Kidney tubule cell (primary cell): Measurements from ENCODE around the gene UBE2N.

Source experiments
- DNase-seq: peaks from one replicate; pipeline ENCODE4 v3.0.0-alpha.2; 2018; ENCODE audit warnings: low spot score

Gene UBE2N, protein sequence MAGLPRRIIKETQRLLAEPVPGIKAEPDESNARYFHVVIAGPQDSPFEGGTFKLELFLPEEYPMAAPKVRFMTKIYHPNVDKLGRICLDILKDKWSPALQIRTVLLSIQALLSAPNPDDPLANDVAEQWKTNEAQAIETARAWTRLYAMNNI

DNA sequence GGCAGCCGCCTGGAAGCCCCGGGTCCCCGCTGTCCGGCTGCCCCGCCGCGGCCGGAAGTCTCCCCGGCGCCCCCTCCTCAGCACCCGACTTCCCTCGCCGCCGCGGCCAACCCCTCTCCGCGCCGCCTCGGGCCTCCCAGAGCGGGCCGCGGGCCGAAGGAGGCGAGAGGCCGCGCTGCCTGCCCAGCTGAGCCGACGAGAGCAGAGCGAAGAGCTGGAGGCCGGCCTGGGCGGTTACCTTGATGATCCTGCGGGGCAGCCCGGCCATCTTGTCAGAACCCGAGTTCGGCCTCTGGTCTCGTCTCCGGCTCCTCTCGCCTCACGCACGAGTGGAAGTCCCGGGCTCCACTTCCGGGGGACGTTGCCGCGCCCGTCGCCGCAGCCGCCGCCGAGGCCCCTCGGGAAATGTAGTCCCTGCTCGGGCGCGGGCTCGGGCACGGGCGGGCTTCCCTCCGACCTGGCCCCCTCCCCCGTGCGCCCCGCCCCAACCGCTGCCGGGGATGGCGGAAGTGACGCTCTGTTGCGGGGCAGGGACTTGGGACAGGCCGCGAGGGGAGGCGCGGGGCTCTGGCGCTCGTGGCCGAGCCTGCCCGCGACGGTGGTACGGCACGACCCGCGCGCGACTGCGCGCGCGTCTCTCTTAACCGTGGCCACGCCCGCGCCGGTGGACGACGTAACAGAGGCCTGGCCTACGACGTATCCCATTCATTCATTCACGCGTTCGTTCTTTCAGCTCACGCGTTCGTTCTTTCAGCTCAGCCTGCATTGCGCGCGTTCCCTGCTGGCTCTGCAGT is at the start of gene UBE2N:
Gene UBE2N, minus strand, starts transcription at position 331 of the 794 bp plus-strand sequence. Its CDS starts 63 bp downstream, at position 268.
- peak; percentile 96 for DNase-seq

DNA sequence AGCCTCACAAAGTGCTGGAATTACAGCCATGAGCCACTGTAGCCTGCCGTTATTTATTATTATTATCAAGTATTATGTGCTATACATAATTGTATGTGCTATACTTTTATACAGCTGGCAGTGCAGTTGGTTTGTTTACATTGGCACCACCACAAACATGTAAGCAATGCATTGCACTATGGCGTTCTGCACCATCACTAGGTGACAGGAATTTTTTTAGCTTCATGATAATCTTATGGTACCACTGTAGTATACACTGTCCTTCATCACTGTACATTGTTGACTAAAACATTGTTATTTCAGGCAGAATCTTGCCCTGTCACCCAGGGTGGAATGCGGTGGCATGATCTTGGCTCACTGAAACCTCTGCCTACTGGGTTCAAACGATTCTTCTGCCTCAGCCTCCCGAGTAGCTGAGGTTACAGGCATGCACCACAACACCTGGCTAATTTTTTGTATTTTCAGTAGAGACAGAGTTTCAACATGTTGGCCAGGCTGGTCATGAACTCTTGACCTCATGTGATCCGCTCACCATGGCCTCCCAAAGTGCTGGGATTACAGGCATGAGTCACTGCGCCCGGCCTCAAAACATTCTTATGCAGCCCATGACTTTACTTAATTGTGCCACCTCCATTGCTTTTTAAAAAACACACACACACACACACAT is 42.7 kb upstream of the UBE2N start:
- DNase-seq = peak; percentile 29

DNA sequence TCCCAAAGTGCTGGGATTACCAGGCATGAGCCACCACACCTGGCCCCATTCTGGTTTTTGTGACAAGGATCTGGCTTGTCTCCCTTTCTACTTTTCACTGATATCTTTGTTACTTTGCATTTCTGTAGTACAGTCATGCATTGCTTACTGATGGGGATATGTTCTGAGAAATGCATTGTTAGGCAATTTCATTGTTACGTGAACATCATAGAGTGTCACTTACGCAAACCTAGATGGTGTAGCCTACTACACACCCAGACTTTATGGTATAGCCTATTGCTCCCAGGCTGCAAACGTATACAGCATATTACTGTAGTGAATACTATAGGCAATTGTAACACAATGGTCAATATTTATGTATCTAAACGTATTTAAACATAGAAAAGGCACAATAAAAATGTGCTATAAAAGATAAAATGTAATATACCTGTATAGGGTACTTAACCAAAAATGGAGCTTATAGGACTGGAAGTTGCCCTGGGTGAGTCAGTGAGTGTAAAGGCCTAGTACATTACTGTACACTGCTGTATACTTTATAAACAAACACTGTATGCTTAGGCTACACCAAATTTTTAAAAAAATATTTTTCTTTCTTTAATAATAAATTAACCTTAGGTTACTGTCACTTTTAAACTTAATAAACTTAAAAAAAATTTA is 41.5 kb upstream of the UBE2N start:
- DNase-seq = no peak

DNA sequence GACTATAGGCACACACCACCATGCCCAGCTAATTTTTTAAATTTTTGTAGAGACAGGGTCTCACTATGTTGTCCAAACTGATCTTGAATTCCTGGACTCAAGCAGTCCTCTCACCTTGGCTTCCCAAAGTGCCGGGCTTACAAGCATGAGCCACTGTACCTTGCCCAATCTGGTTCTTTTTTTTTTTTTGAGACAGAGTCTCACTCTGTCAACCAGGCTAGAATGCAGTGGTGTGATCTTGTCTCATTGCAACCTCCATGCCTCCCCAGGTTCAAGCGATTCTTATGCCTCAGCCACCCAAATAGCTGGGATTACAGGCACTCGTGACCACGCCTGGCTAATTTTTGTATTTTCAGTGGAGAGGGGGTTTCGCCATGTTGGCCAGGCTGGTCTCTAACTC is 41.0 kb upstream of the UBE2N start:
- DNase-seq = no peak

DNA sequence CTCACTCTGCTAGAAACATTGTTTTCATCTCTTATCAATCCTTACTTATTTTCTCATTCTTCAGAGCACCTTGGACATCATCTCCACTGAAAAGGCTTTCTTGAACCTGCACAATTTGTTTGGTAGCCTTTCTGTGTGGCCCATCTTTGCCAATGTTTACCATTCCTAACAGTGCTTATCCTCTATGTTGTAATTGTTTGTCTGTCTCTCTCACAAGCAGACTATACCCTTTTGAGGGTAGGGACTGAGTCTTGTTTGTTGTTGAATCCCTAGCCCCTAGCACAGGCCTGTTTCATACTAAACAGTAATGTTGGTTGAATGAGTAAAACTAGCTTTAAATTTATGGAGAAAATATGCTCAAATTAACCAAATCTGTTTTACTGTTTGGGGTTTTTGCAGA is 34.8 kb upstream of the UBE2N start:
- no peak for DNase-seq

DNA sequence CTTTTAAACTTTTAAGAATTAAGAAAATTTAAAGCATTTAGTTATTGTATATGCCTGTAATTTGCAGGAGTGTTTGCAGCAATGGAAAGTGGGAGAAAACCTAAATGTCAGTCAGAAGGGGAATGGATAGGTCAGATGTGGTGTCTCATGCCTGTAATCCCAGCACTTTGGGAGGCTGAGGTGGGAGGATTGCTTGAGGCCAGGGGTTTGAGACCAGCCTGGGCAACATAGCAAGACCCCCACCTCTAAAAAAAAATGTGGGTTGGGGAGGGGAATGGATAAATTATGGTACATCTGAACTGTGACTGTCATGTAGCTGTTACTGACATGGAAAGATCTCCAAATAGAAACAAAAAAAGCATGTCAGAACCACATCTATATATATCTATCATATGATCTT is 27.6 kb upstream of the UBE2N start:
- no peak for DNase-seq

DNA sequence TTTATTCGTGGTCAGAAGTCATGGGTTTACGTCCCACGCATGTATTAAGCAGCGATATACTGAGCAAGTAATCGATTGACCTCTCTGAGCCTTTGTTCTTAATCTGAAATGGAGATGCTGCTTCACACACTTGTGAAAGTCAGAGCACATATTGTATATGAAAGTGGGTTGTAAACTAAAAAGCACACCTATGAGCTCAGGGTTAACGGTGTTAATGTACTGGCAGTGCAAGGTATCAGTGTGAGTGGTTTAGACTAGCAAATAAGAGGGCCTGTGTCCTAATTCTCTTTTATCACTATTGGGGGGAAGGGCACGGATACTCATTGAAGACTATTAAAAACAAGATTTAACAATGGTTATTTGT is 26.2 kb upstream of the UBE2N start:
- no peak for DNase-seq

DNA sequence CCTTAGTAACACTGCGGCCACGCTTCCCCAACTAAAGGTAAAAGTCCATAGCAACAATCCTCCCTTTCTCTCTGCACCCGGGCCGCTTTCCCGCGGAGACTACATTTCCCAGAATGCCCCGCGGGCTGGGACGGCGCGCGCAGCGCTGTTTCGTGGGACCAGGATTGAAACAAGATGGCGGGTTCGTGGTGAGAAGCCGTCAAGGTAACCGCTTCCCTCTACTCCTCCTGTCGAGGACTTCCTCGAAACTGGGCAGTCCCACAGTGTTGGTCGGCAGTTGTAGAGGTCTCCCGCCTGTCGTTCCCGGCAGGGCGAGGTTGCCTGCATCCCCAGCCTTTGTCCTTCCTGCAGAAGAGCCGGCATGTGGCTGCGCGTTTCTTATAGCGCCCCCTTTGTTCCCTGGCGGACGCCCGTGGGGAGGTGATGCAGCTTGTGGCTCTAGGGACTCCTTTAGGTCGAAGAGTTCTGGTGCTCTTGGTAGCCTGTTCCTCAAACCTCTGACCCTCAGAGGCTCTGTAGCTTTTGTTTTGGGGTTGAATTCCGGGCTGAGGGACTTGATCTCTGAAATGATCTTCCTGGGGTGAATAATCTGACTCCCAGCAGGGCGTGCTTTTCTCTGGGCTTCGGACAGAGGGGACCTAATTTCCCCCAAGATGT is 25.7 kb upstream of the UBE2N start, which contains the start of gene MRPL42:
Gene MRPL42, plus strand, starts transcription at position 164 of the 657 bp plus-strand sequence. CDS start 1,772 bp downstream, outside the sequence.
- DNase-seq = peak; percentile 91

DNA sequence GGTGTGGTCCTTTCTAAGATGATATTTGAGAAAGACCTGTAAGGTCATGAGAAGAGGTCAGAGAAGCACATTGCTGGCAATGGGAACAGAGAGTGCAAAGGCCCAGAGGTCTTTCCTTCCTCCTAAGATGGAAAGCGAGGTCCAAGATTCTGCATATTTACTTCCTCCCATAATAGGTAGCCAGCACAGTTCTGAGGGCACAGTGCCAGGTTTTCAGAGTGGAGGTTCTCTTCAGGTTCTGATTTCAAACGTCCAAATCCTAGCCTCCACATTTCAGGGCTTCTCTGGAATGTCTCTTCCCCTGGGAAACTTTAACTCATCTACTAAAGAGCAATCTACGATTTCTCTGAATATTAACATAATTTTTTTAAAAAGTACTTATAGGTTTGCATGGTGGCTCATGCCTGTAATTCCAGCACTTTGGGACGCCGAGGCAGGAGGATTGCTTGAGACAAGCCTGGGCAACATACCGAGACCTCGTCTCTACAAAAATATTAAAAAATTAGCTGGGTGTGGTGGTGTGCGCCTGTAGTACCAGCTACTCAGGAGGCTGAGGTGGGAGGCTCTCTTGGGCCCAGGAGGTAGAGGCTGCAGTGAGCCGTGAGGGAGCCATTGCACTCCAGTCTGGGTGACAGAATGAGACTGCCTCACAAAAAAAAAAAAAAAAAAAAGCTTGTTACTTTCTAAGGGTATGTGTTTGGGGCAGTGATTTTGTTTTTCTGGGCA is 25.0 kb upstream of the UBE2N start:
- no peak for DNase-seq

DNA sequence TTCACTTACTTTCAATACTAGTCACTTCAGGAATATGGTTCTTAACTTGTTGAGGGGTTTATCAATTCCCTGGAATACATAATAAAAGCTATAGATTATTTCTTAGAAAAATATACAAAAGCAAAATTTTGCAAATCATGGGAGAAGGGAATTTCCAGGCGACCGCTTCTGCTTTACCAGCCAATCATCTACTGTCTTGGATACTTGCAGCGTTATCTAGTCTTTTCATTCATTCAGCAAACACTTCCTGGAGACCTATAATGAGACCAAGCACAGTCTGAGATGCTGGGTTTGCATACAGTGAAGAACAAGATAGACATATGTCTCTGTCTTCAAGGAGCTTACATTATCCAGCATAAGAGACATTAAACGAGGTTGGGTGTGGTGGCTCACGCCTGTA is 24.1 kb upstream of the UBE2N start:
- DNase-seq = no peak

DNA sequence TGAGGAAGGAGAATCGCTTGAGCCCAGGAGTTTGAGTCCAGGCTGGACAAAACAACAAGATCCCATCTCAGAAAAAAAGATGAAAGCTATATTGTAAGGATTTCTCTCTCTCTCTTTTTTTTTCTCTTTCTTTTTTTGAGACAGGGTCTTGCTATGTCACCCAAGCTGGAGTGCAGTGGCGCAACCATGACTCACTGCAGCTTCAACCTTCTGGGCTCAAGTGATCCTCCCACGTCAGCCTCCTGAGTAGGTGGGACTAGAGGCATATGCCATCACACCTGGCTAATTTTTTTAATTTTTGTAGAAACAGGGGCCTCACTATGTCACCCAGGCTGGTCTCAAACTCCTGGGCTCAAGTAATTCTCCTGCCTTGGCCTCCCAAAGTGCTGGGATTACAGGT is 19.8 kb upstream of the UBE2N start:
- DNase-seq = no peak

DNA sequence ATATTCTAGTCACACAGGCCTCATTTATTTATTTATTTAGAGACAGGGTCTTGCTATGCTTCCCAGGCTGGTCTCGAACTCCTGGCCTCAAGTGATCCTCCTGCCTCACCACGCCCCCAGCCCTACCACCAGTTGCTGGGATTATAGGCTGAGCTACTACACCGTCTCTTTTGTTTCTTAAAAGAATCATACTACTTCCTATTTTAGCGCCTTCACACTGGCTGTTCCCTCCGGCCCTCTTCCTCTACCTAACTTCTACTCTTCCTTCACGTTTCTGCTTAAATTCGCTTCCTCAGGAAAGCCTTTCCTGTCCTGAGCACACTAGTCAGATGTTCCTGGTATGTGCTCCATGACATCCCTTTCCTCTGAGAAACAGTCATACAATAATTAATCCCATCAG is 19.2 kb upstream of the UBE2N start:
- no peak for DNase-seq

DNA sequence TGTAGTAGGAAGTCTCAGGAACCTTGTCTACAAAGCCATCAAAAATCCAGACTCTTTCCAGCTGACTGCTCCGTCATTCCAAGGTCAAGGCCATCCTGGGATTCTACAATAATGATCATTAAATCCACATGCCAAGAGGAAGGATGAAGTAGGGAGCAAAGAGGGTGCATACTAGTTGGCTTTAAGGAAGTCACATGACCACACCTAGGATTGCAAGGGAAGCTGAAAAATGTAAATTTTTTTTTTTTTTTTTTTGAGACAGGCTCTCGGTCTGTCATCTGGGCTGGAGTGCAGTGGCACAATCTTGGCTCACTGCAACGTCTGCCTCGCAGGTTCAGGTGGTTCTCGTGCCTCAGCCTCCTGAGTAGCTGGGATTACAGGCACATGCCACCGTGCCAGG is 18.3 kb upstream of the UBE2N start:
- DNase-seq = no peak

DNA sequence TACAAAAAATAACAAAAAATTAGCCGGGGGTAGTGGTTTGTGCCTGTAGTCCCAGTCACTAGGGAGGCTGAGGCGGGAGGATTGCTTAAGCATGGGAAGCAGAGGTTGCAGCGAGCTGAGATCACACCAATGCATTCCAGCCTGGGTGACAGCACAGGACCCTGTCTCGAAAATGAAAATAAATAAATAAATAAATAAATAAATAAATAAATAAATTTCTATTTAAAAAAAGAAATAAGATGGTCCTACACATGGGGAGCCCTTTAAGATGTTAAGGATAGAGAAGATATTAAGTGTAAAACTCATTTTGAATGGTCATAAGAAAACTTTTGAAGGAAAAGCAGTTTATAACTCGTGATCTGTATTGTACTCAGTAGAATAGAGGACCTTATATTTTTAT is 17.4 kb upstream of the UBE2N start:
- DNase-seq = no peak

DNA sequence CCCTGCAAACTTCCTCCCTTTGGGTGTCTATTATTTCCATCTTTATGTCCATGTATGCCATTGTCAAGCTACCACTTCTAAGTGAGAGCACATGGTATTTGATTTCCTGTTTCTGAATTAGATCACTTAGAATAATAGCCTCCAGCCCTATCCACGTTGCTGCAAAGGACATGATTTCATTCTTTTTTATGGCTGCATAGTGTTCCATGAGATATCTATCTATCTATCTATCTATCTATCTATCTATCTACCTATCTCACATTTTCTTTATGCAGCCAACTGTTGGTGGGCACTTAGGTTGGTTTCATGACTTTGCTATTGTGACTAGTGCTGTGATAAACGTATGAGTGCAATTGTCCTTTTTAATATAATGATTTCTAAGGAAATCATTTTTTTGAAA is 14.3 kb upstream of the UBE2N start:
- DNase-seq = no peak

DNA sequence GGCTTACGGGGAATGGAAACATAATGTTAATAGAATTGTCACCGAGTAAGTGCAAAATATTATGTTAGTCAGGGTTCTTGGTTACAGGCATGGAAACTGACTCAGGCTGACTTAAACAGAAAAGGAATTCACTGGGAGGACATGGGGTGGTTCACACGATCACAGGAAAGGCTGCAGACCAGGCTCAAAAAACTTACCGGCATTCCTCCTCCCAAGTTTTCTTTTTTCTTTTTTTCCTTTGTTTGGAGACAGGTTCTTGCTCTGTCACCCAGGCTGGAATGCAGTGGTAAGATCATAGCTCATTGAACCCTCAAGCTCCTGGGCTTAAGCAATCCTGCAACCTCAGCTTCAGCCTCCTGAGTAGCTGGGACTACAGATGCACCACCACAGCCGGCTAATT is 11.9 kb upstream of the UBE2N start:
- DNase-seq = peak; percentile 76

DNA sequence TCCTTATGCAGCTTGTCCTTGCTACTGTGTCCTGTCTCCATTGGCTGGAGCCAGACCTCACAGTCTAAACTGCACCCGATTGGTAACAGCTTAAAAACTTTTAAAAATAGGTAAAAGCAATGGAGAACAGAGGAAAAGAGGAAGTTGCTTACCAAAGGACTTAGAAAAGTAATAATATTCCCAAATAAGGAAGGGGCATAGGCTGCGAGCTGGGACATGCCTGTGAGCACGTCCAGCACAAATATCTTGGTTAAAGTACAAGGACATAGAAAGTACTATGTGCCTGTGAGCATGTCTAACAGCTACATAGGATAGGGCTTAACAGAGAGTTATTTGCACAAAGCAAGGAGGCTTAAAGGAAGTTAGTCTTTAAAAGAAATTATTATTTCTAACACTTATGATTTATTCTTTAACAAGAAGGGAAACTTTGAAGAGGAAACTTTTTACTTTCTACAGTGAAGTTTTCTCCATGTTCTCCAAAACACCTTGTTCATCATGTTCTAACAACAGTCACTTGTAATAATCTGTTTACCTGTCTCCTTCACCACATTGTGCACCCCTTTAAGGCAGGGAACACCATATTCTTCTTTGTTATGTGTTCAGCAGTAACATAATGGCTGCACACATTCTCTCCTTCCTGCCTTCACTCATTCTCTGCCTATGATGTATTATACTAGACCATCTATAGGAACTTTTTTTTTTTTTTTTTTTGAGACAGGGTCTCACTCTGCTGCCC is 9.8 kb upstream of the UBE2N start:
- no peak for DNase-seq

DNA sequence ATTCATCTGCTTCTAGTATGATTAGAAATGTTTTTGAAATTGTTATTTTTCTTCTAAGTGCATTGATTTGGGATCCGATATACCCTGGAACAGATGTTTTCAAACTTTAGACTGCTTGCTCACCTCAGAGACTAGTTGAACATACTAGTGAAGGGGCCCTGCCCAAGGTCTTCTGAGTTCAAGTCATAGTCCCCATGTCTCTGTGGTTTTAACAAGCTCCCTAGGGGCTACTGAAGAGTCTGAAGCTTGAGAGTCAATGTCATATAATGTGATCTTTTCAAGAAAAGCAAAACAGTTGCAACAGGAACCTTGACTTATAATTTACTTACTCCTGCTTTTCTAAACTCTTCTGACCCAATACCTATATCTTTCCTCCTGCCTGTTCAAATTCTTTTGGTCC is 7.5 kb upstream of the UBE2N start:
- no peak for DNase-seq

DNA sequence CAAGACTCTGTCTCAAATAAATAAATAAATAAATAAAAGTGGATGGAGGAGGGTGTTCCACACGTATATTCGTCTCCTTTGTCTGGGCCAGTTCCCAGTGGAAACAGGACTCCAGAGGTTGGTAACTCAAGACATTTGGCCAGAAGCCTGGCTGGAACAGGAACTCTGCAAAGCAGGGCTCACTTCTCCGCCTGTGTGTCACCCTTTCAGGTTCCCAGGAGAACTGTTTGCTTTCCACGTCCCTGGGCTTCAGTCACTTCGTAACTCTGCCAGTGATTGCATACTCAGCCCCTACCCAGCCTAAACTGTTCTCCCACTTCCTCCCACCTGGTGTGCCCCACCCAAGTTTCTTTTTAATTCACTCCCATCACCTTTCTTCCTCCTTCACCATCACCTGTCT is 7.0 kb upstream of the UBE2N start:
- no peak for DNase-seq

DNA sequence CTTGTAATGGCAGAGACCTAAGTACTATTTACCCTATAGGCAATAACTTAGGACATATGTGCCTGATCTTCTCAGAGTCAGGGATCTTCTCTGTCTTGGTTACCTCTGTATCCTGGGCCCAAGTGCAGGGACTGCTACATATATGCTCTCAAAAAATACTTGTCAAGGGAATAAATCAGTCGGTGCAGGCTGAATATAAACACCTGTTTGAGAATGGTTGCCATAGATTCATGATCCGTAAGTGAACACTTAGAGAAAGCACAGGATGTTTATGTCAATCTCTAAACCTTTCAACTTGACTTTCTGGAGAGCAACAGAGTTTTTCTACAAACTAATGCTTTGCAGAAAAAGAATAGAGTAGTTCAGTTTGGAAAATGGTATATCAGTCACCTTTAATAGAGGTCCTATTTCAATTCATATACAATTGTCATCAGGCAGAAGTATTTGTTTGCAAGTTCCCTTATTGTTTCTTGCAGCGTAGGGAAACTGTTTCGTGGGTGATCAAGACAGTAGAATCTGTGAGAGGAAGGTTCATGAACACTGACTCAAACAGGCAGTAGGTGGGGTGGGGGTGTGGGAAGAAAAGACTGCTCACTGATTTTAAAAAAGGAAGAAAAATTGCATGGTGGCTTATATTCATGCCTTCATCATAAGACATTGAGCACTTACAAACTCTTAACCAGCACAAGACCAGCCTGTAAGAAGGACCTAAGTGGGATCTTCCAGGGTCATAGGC is 6.0 kb upstream of the UBE2N start:
- no peak for DNase-seq
